Gastroesophageal sphincter (tissue), 4 donors: ENCODE measurements around the gene B4GALT1. TPM values are rescaled to one million over a fixed set of nuclear protein-coding genes. Genes with fewer than 3 reads are reported as not detected.
A peak's percentile ranks its signal among the peaks of the same experiment; 100 is the strongest.
"Not testable (repeated sequence)": the region's sequence is repeated elsewhere in the genome, so short reads cannot be mapped to it uniquely, and the experiment has no call there.

Experiments
- ATAC-seq: fragments of 150-250 bp; one replicate; pipeline ENCODE4 v1.9.1; 2016; ENCODE audit warnings: mild to moderate bottlenecking, moderate library complexity
- H3K27ac ChIP-seq, 4 donors: fragments of 200-600 bp; sonication (generic) in 3 of 4; 1 replicate in 3 of 4; 2 replicates in 1 of 4; pipeline ENCODE4 v1.5.1; 2016 to 2019
- H3K27me3 ChIP-seq: fragments of 200-600 bp; sonication (generic); one replicate; pipeline ENCODE4 v1.5.1; 2019
- H3K36me3 ChIP-seq, 2 donors: fragments of 200-600 bp; sonication (generic); one replicate each; pipeline ENCODE4 v1.5.1; 2019; ENCODE audit warnings: control low read depth in 1 of 2
- H3K4me1 ChIP-seq, 3 donors: fragments of 200-600 bp; sonication (generic); 1 replicate in 2 of 3; 2 replicates in 1 of 3; pipeline ENCODE4 v1.5.1; 2016 to 2019; ENCODE audit warnings: control low read depth in 2 of 3
- H3K4me3 ChIP-seq, 2 donors: fragments of 200-600 bp; sonication (generic); one replicate each; pipeline ENCODE4 v1.5.1; 2019; ENCODE audit warnings: mild to moderate bottlenecking in 1 of 2, moderate library complexity in 1 of 2
- H3K9me3 ChIP-seq, 3 donors: fragments of 200-600 bp; sonication (generic); one replicate each; pipeline ENCODE4 v1.5.1; 2017 to 2019; ENCODE audit warnings: control low read depth in 2 of 3
- EP300 ChIP-seq: sonication (generic); formaldehyde crosslinking; IDR thresholded peaks from one replicate; pipeline ENCODE4 v1.6.1; 2017; ENCODE audit warnings: antibody characterized with exemption, mild to moderate bottlenecking
- POLR2A ChIP-seq, 2 donors: fragments of 450-650 bp; IDR thresholded peaks; one replicate each; pipeline ENCODE4 v1.6.1; 2017; ENCODE audit warnings: antibody characterized with exemption in 2 of 2, mild to moderate bottlenecking in 2 of 2, moderate library complexity in 1 of 2
- POLR2AphosphoS5 ChIP-seq: sonication (generic); formaldehyde crosslinking; IDR thresholded peaks from one replicate; pipeline ENCODE4 v1.6.1; 2017; ENCODE audit warnings: antibody characterized with exemption
- WGBS, 2 donors: methylation state at CpG; one replicate each; pipeline ENCODE4 v1.1.5; 2018; ENCODE audit warnings: low coverage in 1 of 2; 5-methylcytosine and 5-hydroxymethylcytosine counted together
- total RNA-seq, 4 donors: library from RNA; depleted of rRNA; stranded (reverse); fragments of >200 nt; gene quantifications; one replicate each; pipeline ENCODE4 v1.1.0, GENCODE V29; 2016
- TF ChIP-seq, protein P1 (sequence below), 4 experiments: fragments of 200-600 bp in 2 of 4; fragments of 450-650 bp in 2 of 4; sonication (generic) in 1 of 4; IDR thresholded peaks; one replicate each; pipeline ENCODE4 v1.5.1; 2017 to 2019; ENCODE audit warnings: antibody characterized with exemption in 4 of 4, mild to moderate bottlenecking in 2 of 4, moderate library complexity in 2 of 4

Gene B4GALT1
- total RNA-seq, 4 donors from 2014 or later = 22.9 to 43.3 (median 31.0) TPM

GRCh38 chr9:33168941-33169544, 1.9 kb upstream of the B4GALT1 start:
- peaks cover 0 to 33% (median 14%) of the 10 kb centered on the region in 3 donors for H3K4me1 ChIP-seq
- no peak overlapping the region for H3K4me3 ChIP-seq
- H3K9me3 ChIP-seq = no peaks in the 10 kb centered on the region
- H3K36me3 ChIP-seq = no peaks in the 10 kb centered on the region
- H3K27me3 ChIP-seq = no peaks in the 10 kb centered on the region
- WGBS, 2 donors = 57 to 75% methylated on average over 1 of the region's 1 CpG
- ATAC-seq = no peak
- peak overlapping the region in 3 of 4 donors; percentile 1 to 94 (median 91) for H3K27ac ChIP-seq
- TF ChIP-seq POLR2AphosphoS5 (no peak), POLR2A (IDR thresholded peaks at IDR 0.05) (no peak), EP300 (no peak)
- TF ChIP-seq, protein P1, sequence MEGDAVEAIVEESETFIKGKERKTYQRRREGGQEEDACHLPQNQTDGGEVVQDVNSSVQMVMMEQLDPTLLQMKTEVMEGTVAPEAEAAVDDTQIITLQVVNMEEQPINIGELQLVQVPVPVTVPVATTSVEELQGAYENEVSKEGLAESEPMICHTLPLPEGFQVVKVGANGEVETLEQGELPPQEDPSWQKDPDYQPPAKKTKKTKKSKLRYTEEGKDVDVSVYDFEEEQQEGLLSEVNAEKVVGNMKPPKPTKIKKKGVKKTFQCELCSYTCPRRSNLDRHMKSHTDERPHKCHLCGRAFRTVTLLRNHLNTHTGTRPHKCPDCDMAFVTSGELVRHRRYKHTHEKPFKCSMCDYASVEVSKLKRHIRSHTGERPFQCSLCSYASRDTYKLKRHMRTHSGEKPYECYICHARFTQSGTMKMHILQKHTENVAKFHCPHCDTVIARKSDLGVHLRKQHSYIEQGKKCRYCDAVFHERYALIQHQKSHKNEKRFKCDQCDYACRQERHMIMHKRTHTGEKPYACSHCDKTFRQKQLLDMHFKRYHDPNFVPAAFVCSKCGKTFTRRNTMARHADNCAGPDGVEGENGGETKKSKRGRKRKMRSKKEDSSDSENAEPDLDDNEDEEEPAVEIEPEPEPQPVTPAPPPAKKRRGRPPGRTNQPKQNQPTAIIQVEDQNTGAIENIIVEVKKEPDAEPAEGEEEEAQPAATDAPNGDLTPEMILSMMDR (IDR thresholded peaks at IDR 0.05) = no peak

DNA sequence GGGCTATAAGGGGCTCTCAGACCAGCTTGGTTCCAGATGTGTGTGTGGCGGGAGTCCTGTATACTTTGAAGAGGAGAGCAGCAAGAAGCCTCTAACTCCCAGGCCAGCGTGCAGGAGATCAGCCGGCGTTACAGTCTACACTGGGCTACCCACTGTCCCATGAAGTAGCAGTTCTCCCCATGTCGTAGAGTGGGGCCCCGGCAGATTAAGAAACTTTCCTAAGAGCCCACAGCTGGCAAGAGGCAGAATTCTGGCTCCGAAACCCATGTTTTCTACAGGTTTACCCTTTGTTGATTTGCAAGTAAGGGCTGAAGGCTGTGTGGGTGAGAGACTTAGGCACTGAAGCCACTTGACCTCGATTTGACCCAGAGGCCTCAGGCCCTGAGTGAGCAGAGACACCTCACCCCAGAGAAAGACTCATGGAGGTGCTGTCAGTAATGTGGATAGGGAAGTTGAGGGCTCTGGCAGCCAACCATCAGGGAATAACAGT, 881 bp upstream of the B4GALT1 start:
- peaks cover 0 to 44% (median 23%) of the 10 kb centered on the region in 3 donors for H3K4me1 ChIP-seq
- H3K9me3 ChIP-seq = no peaks in the 10 kb centered on the region
- 56% methylated on average over 3 to 4 of the region's 8 CpGs for WGBS, 2 donors
- H3K27me3 ChIP-seq = no peaks in the 10 kb centered on the region
- TF ChIP-seq POLR2AphosphoS5 (no peak), POLR2A (IDR thresholded peaks at IDR 0.05) (no peak), EP300 (no peak)
- TF ChIP-seq, protein P1 (IDR thresholded peaks at IDR 0.05) = no peak
- peak overlapping the region; percentile 44 to 97 (median 92) for H3K27ac ChIP-seq
- no peak for ATAC-seq
- H3K4me3 ChIP-seq = peak overlapping the region; percentile 73 to 95
- no peaks in the 10 kb centered on the region for H3K36me3 ChIP-seq

GRCh38 chr9:33166231-33167083, 679 bp downstream of the B4GALT1 start:
- no peaks in the 10 kb centered on the region for H3K27me3 ChIP-seq
- ATAC-seq = peak; percentile 37
- H3K4me3 ChIP-seq = peak overlapping the region; percentile 73 to 95
- WGBS, 2 donors = 0% methylated on average over 1 to 11 of the region's 51 CpGs
- H3K9me3 ChIP-seq = no peaks in the 10 kb centered on the region
- H3K27ac ChIP-seq = peak overlapping the region; percentile 74 to 97 (median 92)
- H3K36me3 ChIP-seq = no peaks in the 10 kb centered on the region
- peaks cover 6 to 59% (median 38%) of the 10 kb centered on the region in 3 donors for H3K4me1 ChIP-seq
- TF ChIP-seq, protein P1 (IDR thresholded peaks at IDR 0.05) = no peak
- TF ChIP-seq POLR2AphosphoS5 (no peak), EP300 (no peak), POLR2A (IDR thresholded peaks at IDR 0.05) (no peak)

GRCh38 chr9:33165263-33166151, 1.6 kb downstream of the B4GALT1 start:
- Histone ChIP-seq H3K27me3 (no peaks in the 10 kb centered on the region), H3K9me3 (no peaks in the 10 kb centered on the region), H3K36me3 (no peaks in the 10 kb centered on the region), H3K4me3 (peak overlapping the region; percentile 73 to 95), H3K27ac (peak overlapping the region; percentile 74 to 97 (median 92)), H3K4me1 (peaks cover 11 to 69% (median 42%) of the 10 kb centered on the region in 3 donors)
- TF ChIP-seq, protein P1 (IDR thresholded peaks at IDR 0.05) = no peak
- TF ChIP-seq EP300 = no peak
- no peak for TF ChIP-seq POLR2A (IDR thresholded peaks at IDR 0.05)
- peak; percentile 70 for TF ChIP-seq POLR2AphosphoS5
- ATAC-seq = peak; percentile 12
- 29 to 32% methylated on average over 5 to 7 of the region's 10 CpGs for WGBS, 2 donors

DNA sequence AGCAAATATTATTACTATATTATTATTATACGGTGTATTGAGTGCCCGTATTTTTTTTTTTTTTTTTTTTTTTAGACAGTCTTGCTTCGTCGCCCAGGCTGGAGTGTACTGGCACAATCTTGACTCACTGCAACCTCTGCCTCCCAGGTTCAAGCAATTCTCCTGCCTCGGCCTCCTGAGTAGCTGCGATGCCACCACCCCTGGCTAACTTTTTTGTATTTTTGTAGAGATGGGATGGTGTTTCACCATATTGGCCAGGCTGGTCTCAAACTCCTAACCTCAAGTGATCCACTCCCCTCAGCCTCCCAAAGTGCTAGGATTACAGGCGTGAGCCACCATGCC, 2.2 kb downstream of the B4GALT1 start:
- H3K9me3 ChIP-seq, H3K27me3 ChIP-seq, ATAC-seq, H3K36me3 ChIP-seq: not testable (repeated sequence)
- peak overlapping the region; percentile 74 to 97 (median 92) for H3K27ac ChIP-seq
- peak overlapping the region; percentile 73 to 95 for H3K4me3 ChIP-seq
- peaks cover 13 to 75% (median 48%) of the 10 kb centered on the region in 3 donors for H3K4me1 ChIP-seq
- 30 to 45% methylated on average over 3 to 7 of the region's 7 CpGs for WGBS, 2 donors
